Mesendoderm (in vitro differentiated cells): Measurements from ENCODE around the gene MTREX.

ENCODE experiments used
- DNase-seq: peaks from one replicate; pipeline ENCODE4 v3.0.0; 2013
- H2AK5ac ChIP-seq: 2 replicates; pipeline ENCODE4 v1.6.1; 2013; ENCODE audit warnings: low read length, inconsistent platforms
- H2BK120ac ChIP-seq: 2 replicates; pipeline ENCODE4 v1.6.1; 2013; ENCODE audit warnings: low read depth, mild to moderate bottlenecking, low read length, moderate library complexity, mixed read lengths
- H2BK15ac ChIP-seq: replicated peaks from 2 replicates; pipeline ENCODE4 v1.6.1; 2013; ENCODE audit warnings: low read depth, mild to moderate bottlenecking, moderate library complexity
- H2BK5ac ChIP-seq: 2 replicates; pipeline ENCODE4 v1.6.1; 2013; ENCODE audit warnings: low read length, inconsistent platforms
- H3K18ac ChIP-seq: 2 replicates; pipeline ENCODE4 v1.6.1; 2013; ENCODE audit warnings: mild to moderate bottlenecking, low read length, mixed read lengths
- H3K23ac ChIP-seq: one replicate; pipeline ENCODE4 v1.6.1; 2013; ENCODE audit warnings: low read length
- H3K27ac ChIP-seq: 2 replicates; pipeline ENCODE4 v1.5.1; 2013; ENCODE audit warnings: low read depth, mild to moderate bottlenecking, inconsistent platforms, low read length, moderate library complexity
- H3K27me3 ChIP-seq: 2 replicates; pipeline ENCODE4 v1.6.1; 2013; ENCODE audit warnings: low read length, control low read depth, mild to moderate bottlenecking, inconsistent platforms; ENCODE audit not compliant: insufficient read depth, poor library complexity
- H3K36me3 ChIP-seq: 2 replicates; pipeline ENCODE4 v1.6.1; 2013; ENCODE audit warnings: low read length, inconsistent platforms; ENCODE audit not compliant: control insufficient read depth, insufficient read depth
- H3K4ac ChIP-seq: one replicate; pipeline ENCODE4 v1.6.1; 2013; ENCODE audit warnings: low read depth, mild to moderate bottlenecking, low read length, moderate library complexity
- H3K4me1 ChIP-seq: 2 replicates; pipeline ENCODE4 v1.6.1; 2013; ENCODE audit warnings: low read depth, low read length, inconsistent platforms; ENCODE audit not compliant: control insufficient read depth
- H3K4me2 ChIP-seq: 2 replicates; pipeline ENCODE4 v1.6.1; 2013; ENCODE audit warnings: low read length
- H3K4me3 ChIP-seq: 2 replicates; pipeline ENCODE4 v1.5.1; 2013; ENCODE audit warnings: mild to moderate bottlenecking, low read length
- H3K56ac ChIP-seq: one replicate; pipeline ENCODE4 v1.6.1; 2013; ENCODE audit warnings: low read length
- H3K79me1 ChIP-seq: 2 replicates; pipeline ENCODE4 v1.6.1; 2013; ENCODE audit warnings: low read length, inconsistent platforms
- H3K79me2 ChIP-seq: 2 replicates; pipeline ENCODE4 v1.6.1; 2013; ENCODE audit warnings: mild to moderate bottlenecking, low read length; ENCODE audit not compliant: control insufficient read depth, insufficient read depth
- H3K9ac ChIP-seq: 2 replicates; pipeline ENCODE4 v1.6.1; 2013; ENCODE audit warnings: low read length, inconsistent platforms
- H4K5ac ChIP-seq: one replicate; pipeline ENCODE4 v1.6.1; 2013; ENCODE audit warnings: low read length
- H4K8ac ChIP-seq: one replicate; pipeline ENCODE4 v1.6.1; 2013; ENCODE audit warnings: low read depth, mild to moderate bottlenecking, control low read depth, low read length, moderate library complexity
- WGBS: extraction: QIAGEN DNeasy Blood & Tissue Kit; methylation state at CpG from one replicate; pipeline ENCODE4 v1.1.7; 2013; ENCODE audit warnings: low lambda C conversion rate, missing lambda C conversion rate; ENCODE audit not compliant: insufficient coverage; ENCODE audit errors: extremely low coverage; 5-methylcytosine and 5-hydroxymethylcytosine counted together

Gene MTREX

GRCh38 chr5:55426455-55426854 is 118.7 kb downstream of the MTREX start:
- no peak overlapping the region for H3K4ac ChIP-seq
- H2AK5ac ChIP-seq: no peak overlapping the region
- no peak overlapping the region for H3K56ac ChIP-seq
- H2BK15ac ChIP-seq: no peak overlapping the region
- H3K23ac ChIP-seq: no peak overlapping the region
- no peaks in the 10 kb centered on the region for H3K27me3 ChIP-seq
- H3K4me1 ChIP-seq: no peaks in the 10 kb centered on the region
- no peak overlapping the region for H3K4me3 ChIP-seq
- no peak overlapping the region for H3K9ac ChIP-seq
- H3K79me1 ChIP-seq: peaks cover 7% of the 10 kb centered on the region
- H2BK5ac ChIP-seq: no peak overlapping the region
- no peak overlapping the region for H4K8ac ChIP-seq
- H4K5ac ChIP-seq: no peak overlapping the region
- no peak overlapping the region for H3K27ac ChIP-seq
- no peak overlapping the region for H3K18ac ChIP-seq
- no peak for DNase-seq
- H3K79me2 ChIP-seq: no peaks in the 10 kb centered on the region
- peaks cover 15% of the 10 kb centered on the region for H3K36me3 ChIP-seq
- no CpG with 5 or more reads among the region's 4 CpGs for WGBS
- no peak overlapping the region for H3K4me2 ChIP-seq
- no peak overlapping the region for H2BK120ac ChIP-seq

GRCh38 chr5:55427157-55427556 is 119.4 kb downstream of the MTREX start:
- no peak overlapping the region for H3K27ac ChIP-seq
- no peak overlapping the region for H2BK15ac ChIP-seq
- H2BK5ac ChIP-seq: no peak overlapping the region
- H2BK120ac ChIP-seq: no peak overlapping the region
- no peaks in the 10 kb centered on the region for H3K27me3 ChIP-seq
- H3K4ac ChIP-seq: no peak overlapping the region
- DNase-seq: no peak
- H3K9ac ChIP-seq: no peak overlapping the region
- H3K79me1 ChIP-seq: peaks cover 7% of the 10 kb centered on the region
- H3K4me1 ChIP-seq: no peaks in the 10 kb centered on the region
- H4K8ac ChIP-seq: no peak overlapping the region
- no peak overlapping the region for H3K56ac ChIP-seq
- no peak overlapping the region for H3K4me3 ChIP-seq
- no peak overlapping the region for H2AK5ac ChIP-seq
- no peak overlapping the region for H3K4me2 ChIP-seq
- H3K79me2 ChIP-seq: no peaks in the 10 kb centered on the region
- H3K18ac ChIP-seq: no peak overlapping the region
- no peak overlapping the region for H4K5ac ChIP-seq
- 100% methylated on average over 1 of the region's 1 CpG for WGBS
- peaks cover 15% of the 10 kb centered on the region for H3K36me3 ChIP-seq
- H3K23ac ChIP-seq: no peak overlapping the region

GRCh38 chr5:55429221-55429612 is 121.4 kb downstream of the MTREX start:
- Histone ChIP-seq H4K8ac (no peak overlapping the region), H2BK15ac (no peak overlapping the region), H3K4me3 (no peak overlapping the region), H2BK5ac (no peak overlapping the region), H4K5ac (no peak overlapping the region), H3K79me2 (no peaks in the 10 kb centered on the region), H3K27ac (no peak overlapping the region), H3K79me1 (peaks cover 6% of the 10 kb centered on the region), H3K56ac (no peak overlapping the region), H2AK5ac (no peak overlapping the region), H3K4ac (no peak overlapping the region), H3K9ac (no peak overlapping the region), H3K4me2 (no peak overlapping the region), H3K18ac (no peak overlapping the region), H3K4me1 (no peaks in the 10 kb centered on the region), H3K27me3 (no peaks in the 10 kb centered on the region), H2BK120ac (no peak overlapping the region), H3K36me3 (peaks cover 10% of the 10 kb centered on the region), H3K23ac (no peak overlapping the region)
- WGBS: no CpG with 5 or more reads among the region's 2 CpGs
- peak; percentile 53 for DNase-seq

GRCh38 chr5:55429613-55430253 is 121.9 kb downstream of the MTREX start:
- Histone ChIP-seq H3K79me2 (no peaks in the 10 kb centered on the region), H4K8ac (no peak overlapping the region), H3K27ac (no peak overlapping the region), H3K23ac (no peak overlapping the region), H3K4me1 (no peaks in the 10 kb centered on the region), H3K4me3 (no peak overlapping the region), H3K79me1 (peaks cover 6% of the 10 kb centered on the region), H3K18ac (no peak overlapping the region), H3K56ac (no peak overlapping the region), H3K4me2 (no peak overlapping the region), H2BK15ac (no peak overlapping the region), H3K9ac (no peak overlapping the region), H3K27me3 (no peaks in the 10 kb centered on the region), H2BK5ac (no peak overlapping the region), H3K4ac (no peak overlapping the region), H2AK5ac (no peak overlapping the region), H3K36me3 (peaks cover 8% of the 10 kb centered on the region), H4K5ac (no peak overlapping the region), H2BK120ac (no peak overlapping the region)
- no peak for DNase-seq
- no CpG with 5 or more reads among the region's 9 CpGs for WGBS

GRCh38 chr5:55432549-55432948 is 124.8 kb downstream of the MTREX start:
- WGBS: no CpG with 5 or more reads among the region's 4 CpGs
- no peak overlapping the region for H4K8ac ChIP-seq

GRCh38 chr5:55437452-55437851 is 129.7 kb downstream of the MTREX start:
- H3K18ac ChIP-seq: no peak overlapping the region
- H4K5ac ChIP-seq: no peak overlapping the region
- H3K36me3 ChIP-seq: peaks cover 2% of the 10 kb centered on the region
- H2AK5ac ChIP-seq: no peak overlapping the region
- H3K4me3 ChIP-seq: no peak overlapping the region
- no CpG with 5 or more reads among the region's 1 CpG for WGBS
- no peak overlapping the region for H3K27ac ChIP-seq
- peaks cover 2% of the 10 kb centered on the region for H3K4me1 ChIP-seq
- no peak overlapping the region for H2BK5ac ChIP-seq
- H3K56ac ChIP-seq: no peak overlapping the region
- no peak overlapping the region for H4K8ac ChIP-seq
- no peak overlapping the region for H3K9ac ChIP-seq
- H2BK15ac ChIP-seq: no peak overlapping the region
- no peak overlapping the region for H3K4ac ChIP-seq
- no peak for DNase-seq
- no peaks in the 10 kb centered on the region for H3K27me3 ChIP-seq
- H3K79me2 ChIP-seq: no peaks in the 10 kb centered on the region
- no peak overlapping the region for H3K23ac ChIP-seq
- no peaks in the 10 kb centered on the region for H3K79me1 ChIP-seq
- H2BK120ac ChIP-seq: no peak overlapping the region
- H3K4me2 ChIP-seq: no peak overlapping the region

More at GRCh38 chr5:55432549-55432948, 124.8 kb downstream of the MTREX start:
- Histone ChIP-seq H3K18ac (no peak overlapping the region), H3K56ac (no peak overlapping the region), H3K9ac (no peak overlapping the region), H3K36me3 (peaks cover 6% of the 10 kb centered on the region), H3K23ac (no peak overlapping the region), H3K27me3 (no peaks in the 10 kb centered on the region), H2BK15ac (no peak overlapping the region), H3K79me1 (peaks cover 6% of the 10 kb centered on the region), H2AK5ac (no peak overlapping the region), H3K4ac (no peak overlapping the region), H2BK5ac (no peak overlapping the region), H3K79me2 (no peaks in the 10 kb centered on the region), H3K4me3 (no peak overlapping the region), H3K27ac (no peak overlapping the region), H2BK120ac (no peak overlapping the region), H3K4me1 (no peaks in the 10 kb centered on the region), H3K4me2 (no peak overlapping the region), H4K5ac (no peak overlapping the region)
- DNase-seq: no peak
